DND-41 (cell line): ENCODE results near the gene TMIGD2.
"Not testable (repeated sequence)": the region's sequence is repeated elsewhere in the genome, so short reads cannot be mapped to it uniquely, and the experiment has no call there.

Source experiments
- CTCF ChIP-seq: IDR thresholded peaks from 2 replicates; pipeline ENCODE4 v1.5.1; 2012; ENCODE audit warnings: borderline replicate concordance, low read length, moderate library complexity, mild to moderate bottlenecking; ENCODE audit not compliant: poor library complexity, severe bottlenecking; ENCODE audit errors: extremely low read depth
- EZH2 ChIP-seq: IDR thresholded peaks from 3 replicates; pipeline ENCODE4 v1.6.1; 2012; ENCODE audit warnings: borderline replicate concordance, low read depth, mild to moderate bottlenecking, moderate library complexity, low read length, inconsistent platforms; ENCODE audit not compliant: severe bottlenecking

GRCh38 chr19:4349225-4349624 lies 47.0 kb upstream of the TMIGD2 start:
- not testable (repeated sequence) for TF ChIP-seq CTCF, EZH2
